SK-N-SH treated with all-trans-retinoic acid at 6 μM for 48 hours (cell line): ENCODE measurements around the gene SEC14L2.

ENCODE experiments used
- ARNTL ChIP-seq: fragments of 450-650 bp; formaldehyde crosslinking; IDR thresholded peaks from 2 replicates; pipeline ENCODE4 v1.5.0; 2020; ENCODE audit warnings: low read depth, mild to moderate bottlenecking, moderate library complexity, borderline replicate concordance
- GLIS3 ChIP-seq: fragments of 250-450 bp; sonication (Bioruptor Pico); IDR thresholded peaks from 2 replicates; pipeline ENCODE4 v1.5.0; 2020; ENCODE audit warnings: mild to moderate bottlenecking, moderate library complexity
- ISL1 ChIP-seq: fragments of 250-450 bp; sonication (Bioruptor Pico); IDR thresholded peaks from 2 replicates; pipeline ENCODE4 v2.1.2; 2022; ENCODE audit warnings: mild to moderate bottlenecking, moderate library complexity
- PATZ1 ChIP-seq: fragments of 250-450 bp; sonication (Bioruptor Pico); IDR thresholded peaks from 2 replicates; pipeline ENCODE4 v1.8.0; 2020; ENCODE audit warnings: mild to moderate bottlenecking, moderate library complexity, borderline replicate concordance
- RARB ChIP-seq: fragments of 250-450 bp; sonication (Bioruptor Pico); IDR thresholded peaks from 2 replicates; pipeline ENCODE4 v1.8.0; 2021; ENCODE audit warnings: mild to moderate bottlenecking, moderate library complexity
- TSHZ2 ChIP-seq: fragments of 250-450 bp; sonication (Bioruptor Pico); IDR thresholded peaks from 2 replicates; pipeline ENCODE4 v1.5.0; 2020; ENCODE audit warnings: mild to moderate bottlenecking, moderate library complexity
- ZC3H10 ChIP-seq: fragments of 250-450 bp; sonication (Bioruptor Pico); IDR thresholded peaks from 2 replicates; pipeline ENCODE4 v1.5.1; 2021; ENCODE audit warnings: mild to moderate bottlenecking, moderate library complexity
- ZFP30 ChIP-seq: fragments of 450-650 bp; formaldehyde crosslinking; IDR thresholded peaks from 2 replicates; pipeline ENCODE4 v1.5.0; 2022; ENCODE audit warnings: mild to moderate bottlenecking, moderate library complexity
- ZNF565 ChIP-seq: fragments of 450-650 bp; formaldehyde crosslinking; conservative IDR thresholded peaks from 2 replicates; pipeline ENCODE4 v1.5.0; 2020; ENCODE audit warnings: low read depth, mild to moderate bottlenecking, moderate library complexity

GRCh38 chr22:30420347-30421125 is 23.7 kb downstream of the SEC14L2 start:
- no peak for TF ChIP-seq RARB (CRISPR knock-in tag)
- TF ChIP-seq ZFP30 (CRISPR knock-in tag) = no peak
- TF ChIP-seq ZC3H10 (CRISPR knock-in tag) = no peak
- TF ChIP-seq ARNTL (CRISPR knock-in tag) = no peak
- TF ChIP-seq TSHZ2 (CRISPR knock-in tag) = no peak
- TF ChIP-seq ZNF565 (CRISPR knock-in tag) = no peak
- TF ChIP-seq ISL1 = no peak
- TF ChIP-seq GLIS3 = no peak
- TF ChIP-seq PATZ1 (CRISPR knock-in tag) = no peak
